ENCODE results near the gene PRR20G.

GRCh38 chr3:127254033-127254644 is 33.7 kb downstream of the PRR20G start:
- TF ChIP-seq CTCF (conservative IDR thresholded peaks at IDR 0.05 in 1 of 2, IDR thresholded peaks at IDR 0.05 in 1 of 2; ENCODE audit: low read depth in 1 of 2, low read length in 2 of 2), result no peak
- TF ChIP-seq EZH2 (IDR thresholded peaks at IDR 0.05; ENCODE audit: low read length, missing control alignments), result no peak

All from fibroblast of lung (primary cell).